ENCODE data around the gene CARMIL1. TPM values are rescaled to one million over a fixed set of nuclear protein-coding genes. Genes with fewer than 3 reads are reported as not detected.

The CARMIL1 gene
- total RNA-seq, 1 experiment from 2014 or later = 25.2 TPM

- Mint-ChIP-seq H3K27ac (ENCODE audit: low read depth, unreplicated experiment) (no peak overlapping the region), H3K27me3 (ENCODE audit: insufficient read depth, unreplicated experiment) (no peaks in the 10 kb centered on the region), H3K9me3 (ENCODE audit: unreplicated experiment) (no peaks in the 10 kb centered on the region), H3K36me3 (ENCODE audit: insufficient read depth, unreplicated experiment) (peaks cover 6% of the 10 kb centered on the region), H3K4me1 (ENCODE audit: insufficient read depth, unreplicated experiment) (peaks cover 14% of the 10 kb centered on the region), H3K4me3 (ENCODE audit: unreplicated experiment) (no peak overlapping the region)
- no TSS peak for BruUV-seq (replicated peaks)
- no peak for TF ChIP-seq CTCF (IDR thresholded peaks at IDR 0.05; ENCODE audit: unreplicated experiment)
- no peak for DNase-seq (ENCODE audit: unreplicated experiment)
- ChIA-PET POLR2A (interaction anchor here (0.8 kb wide), 1 partner anchor 17 kb away, joined by 5 read pairs; no protein-coding TSS in a partner anchor), CTCF (interaction anchor here (0.6 kb wide), 1 partner anchor 310 kb away, joined by 3 read pairs; no protein-coding TSS in a partner anchor)
- intact Hi-C loops (cut with micrococcal nuclease) = no loop called here
Measured at GRCh38 chr6:25418454-25419052, 139.4 kb downstream of the CARMIL1 start.

GRCh38 chr6:25419879-25420278 lies 140.7 kb downstream of the CARMIL1 start:
- no peaks in the 10 kb centered on the region for H3K27me3 Mint-ChIP-seq (ENCODE audit: insufficient read depth, unreplicated experiment)
- peaks cover 10% of the 10 kb centered on the region for H3K36me3 Mint-ChIP-seq (ENCODE audit: insufficient read depth, unreplicated experiment)
- no peak for DNase-seq (ENCODE audit: unreplicated experiment)
- no peak overlapping the region for H3K27ac Mint-ChIP-seq (ENCODE audit: low read depth, unreplicated experiment)
- POLR2A ChIA-PET = no interaction called here
- CTCF ChIA-PET = no interaction called here
- no peak for TF ChIP-seq CTCF (IDR thresholded peaks at IDR 0.05; ENCODE audit: unreplicated experiment)
- intact Hi-C loops (cut with micrococcal nuclease) = no loop called here
- BruUV-seq (replicated peaks) = no TSS peak
- no peaks in the 10 kb centered on the region for H3K9me3 Mint-ChIP-seq (ENCODE audit: unreplicated experiment)
- peaks cover 14% of the 10 kb centered on the region for H3K4me1 Mint-ChIP-seq (ENCODE audit: insufficient read depth, unreplicated experiment)
- H3K4me3 Mint-ChIP-seq (ENCODE audit: unreplicated experiment) = no peak overlapping the region

GRCh38 chr6:25423358-25423757 lies 144.2 kb downstream of the CARMIL1 start:
- no peak for DNase-seq (ENCODE audit: unreplicated experiment)
- no peaks in the 10 kb centered on the region for H3K27me3 Mint-ChIP-seq (ENCODE audit: insufficient read depth, unreplicated experiment)
- peaks cover 4% of the 10 kb centered on the region for H3K36me3 Mint-ChIP-seq (ENCODE audit: insufficient read depth, unreplicated experiment)
- no peaks in the 10 kb centered on the region for H3K9me3 Mint-ChIP-seq (ENCODE audit: unreplicated experiment)
- intact Hi-C loops (cut with micrococcal nuclease) = no loop called here
- no peak for TF ChIP-seq CTCF (IDR thresholded peaks at IDR 0.05; ENCODE audit: unreplicated experiment)
- no peaks in the 10 kb centered on the region for H3K4me1 Mint-ChIP-seq (ENCODE audit: insufficient read depth, unreplicated experiment)
- no peak overlapping the region for H3K27ac Mint-ChIP-seq (ENCODE audit: low read depth, unreplicated experiment)
- H3K4me3 Mint-ChIP-seq (ENCODE audit: unreplicated experiment) = no peak overlapping the region
- ChIA-PET CTCF (interaction anchor here (0.6 to 1.0 kb wide), 2 partner anchors 112 to 144 kb away, joined by 3 read pairs; no protein-coding TSS in a partner anchor), POLR2A (no interaction called here)
- no TSS peak for BruUV-seq (replicated peaks)

GRCh38 chr6:25424303-25424702 lies 145.1 kb downstream of the CARMIL1 start:
- Mint-ChIP-seq H3K27ac (ENCODE audit: low read depth, unreplicated experiment) (no peak overlapping the region), H3K9me3 (ENCODE audit: unreplicated experiment) (no peaks in the 10 kb centered on the region), H3K4me1 (ENCODE audit: insufficient read depth, unreplicated experiment) (no peaks in the 10 kb centered on the region), H3K36me3 (ENCODE audit: insufficient read depth, unreplicated experiment) (peaks cover 4% of the 10 kb centered on the region), H3K27me3 (ENCODE audit: insufficient read depth, unreplicated experiment) (no peaks in the 10 kb centered on the region), H3K4me3 (ENCODE audit: unreplicated experiment) (no peak overlapping the region)
- intact Hi-C loops (cut with micrococcal nuclease) = no loop called here
- DNase-seq (ENCODE audit: unreplicated experiment) = no peak
- TF ChIP-seq CTCF (IDR thresholded peaks at IDR 0.05; ENCODE audit: unreplicated experiment) = no peak
- no TSS peak for BruUV-seq (replicated peaks)
- POLR2A ChIA-PET = no interaction called here
- CTCF ChIA-PET = no interaction called here
